HAP-1 (cell line): ENCODE measurements around the gene DRC7.
"Not testable (repeated sequence)": the region's sequence is repeated elsewhere in the genome, so short reads cannot be mapped to it uniquely, and the experiment has no call there.

Experiments used
- DNase-seq, 2 experiments: peaks; one replicate each; pipeline ENCODE4 v3.0.0-alpha.2; 2016 to 2020; ENCODE audit warnings: low spot score in 2 of 2
- H3K27me3 ChIP-seq: fragments of 250-450 bp; sonication (Bioruptor Pico); 2 replicates; pipeline ENCODE4 v1.5.1; 2020; ENCODE audit warnings: low read depth, mild to moderate bottlenecking, moderate library complexity
- H3K36me3 ChIP-seq: fragments of 250-450 bp; sonication (Bioruptor Pico); replicated peaks from 2 replicates; pipeline ENCODE4 v1.5.1; 2020; ENCODE audit warnings: mild to moderate bottlenecking
- H3K4me1 ChIP-seq: fragments of 250-450 bp; sonication (Bioruptor Pico); 2 replicates; pipeline ENCODE4 v1.5.1; 2020; ENCODE audit warnings: mild to moderate bottlenecking
- H3K4me3 ChIP-seq: fragments of 250-450 bp; sonication (Bioruptor Pico); 2 replicates; pipeline ENCODE4 v1.5.1; 2020; ENCODE audit warnings: mild to moderate bottlenecking, moderate library complexity
- H3K9me3 ChIP-seq: fragments of 250-450 bp; sonication (Bioruptor Pico); 2 replicates; pipeline ENCODE4 v1.5.1; 2020; ENCODE audit warnings: mild to moderate bottlenecking, moderate library complexity
- in situ Hi-C: fragments of 300-500 bp; cut with MboI; formaldehyde crosslinking; loops from 3 replicates; pipeline ENCODE4 v1.14.3; 2020; ENCODE audit warnings: low sequenced_read_pairs, inconsistent platforms, mixed read lengths

The DRC7 gene

DNA sequence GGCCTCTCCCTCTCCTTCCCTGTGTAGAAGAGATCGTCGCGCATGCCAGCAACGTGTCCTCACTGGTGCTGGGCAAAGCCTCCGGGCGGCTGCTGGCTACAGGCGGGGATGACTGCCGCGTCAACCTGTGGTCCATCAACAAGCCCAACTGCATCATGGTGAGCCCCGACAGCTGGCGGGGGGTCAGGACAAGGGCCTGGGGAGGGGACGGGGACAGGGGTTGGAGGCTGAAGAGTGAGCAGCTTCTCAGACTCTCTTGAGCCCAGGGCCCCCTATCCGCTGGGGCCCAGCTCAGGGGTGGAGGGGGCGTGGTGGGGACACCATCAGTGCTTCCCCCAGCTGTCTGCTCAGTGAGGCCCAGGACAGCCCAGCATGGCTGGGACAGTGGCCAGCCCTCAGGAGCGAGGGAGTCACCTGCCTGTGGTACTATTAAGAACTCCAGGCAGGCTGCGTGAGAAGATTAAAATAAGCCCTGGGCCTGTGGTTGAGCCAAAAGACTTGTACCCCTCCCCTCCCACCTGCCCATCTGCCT lies 47.1 kb downstream of the DRC7 start:
- Histone ChIP-seq H3K36me3 (peaks cover 25% of the 10 kb centered on the region), H3K9me3 (no peaks in the 10 kb centered on the region), H3K27me3 (no peaks in the 10 kb centered on the region), H3K4me3 (no peak overlapping the region), H3K4me1 (peaks cover 3% of the 10 kb centered on the region)
- no peak for DNase-seq
- in situ Hi-C loops, result no loop called here

DNA sequence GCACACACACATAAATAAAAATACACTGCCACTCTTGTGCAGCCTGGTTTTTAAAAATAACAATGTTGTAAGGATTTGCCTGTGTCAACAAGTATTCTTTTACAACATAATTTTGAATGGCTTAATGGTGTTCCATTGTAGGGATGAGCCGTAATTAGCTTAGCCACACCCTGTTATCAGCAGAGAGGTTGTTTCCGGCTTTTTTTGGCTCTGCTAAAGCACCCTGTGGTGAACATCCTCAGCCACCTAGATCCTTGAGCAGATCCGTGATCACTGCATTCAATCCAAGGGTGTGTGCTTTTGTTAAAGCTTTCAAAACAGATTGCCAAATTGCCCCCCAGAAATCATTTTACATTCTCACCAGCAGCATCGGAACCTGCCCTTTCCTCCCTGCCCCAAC lies 47.9 kb downstream of the DRC7 start:
- no peaks in the 10 kb centered on the region for H3K9me3 ChIP-seq
- peaks cover 17% of the 10 kb centered on the region for H3K36me3 ChIP-seq
- no peak overlapping the region for H3K4me3 ChIP-seq
- H3K4me1 ChIP-seq, result no peaks in the 10 kb centered on the region; the same call in 1 of the 2 replicates
- in situ Hi-C loops, result no loop called here
- no peak for DNase-seq
- H3K27me3 ChIP-seq, result no peaks in the 10 kb centered on the region

DNA sequence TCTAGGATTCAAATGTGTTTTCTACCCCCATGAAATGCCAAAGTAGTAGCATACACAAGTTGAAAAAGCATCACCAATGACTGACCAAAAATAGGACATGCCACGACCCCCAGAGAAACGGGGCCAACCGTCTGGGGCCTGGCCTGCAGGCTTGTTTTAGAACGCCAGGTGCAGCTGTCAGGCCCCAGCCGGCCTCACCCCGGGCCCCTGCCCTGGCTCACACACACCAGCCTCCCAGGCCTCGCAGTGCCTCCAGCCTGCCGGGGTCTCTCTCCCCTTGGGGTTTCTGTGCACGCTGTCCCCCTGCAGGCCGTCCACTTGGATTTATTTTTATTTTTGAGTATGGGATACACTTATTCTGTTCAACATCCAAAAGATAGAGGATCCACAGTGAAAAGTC lies 48.9 kb downstream of the DRC7 start:
- H3K9me3 ChIP-seq, result no peaks in the 10 kb centered on the region
- DNase-seq, result no peak
- peaks cover 8% of the 10 kb centered on the region for H3K36me3 ChIP-seq
- in situ Hi-C loops, result no loop called here
- H3K4me1 ChIP-seq, result no peaks in the 10 kb centered on the region
- H3K27me3 ChIP-seq, result no peaks in the 10 kb centered on the region
- H3K4me3 ChIP-seq, result no peak overlapping the region

- in situ Hi-C loops, result no loop called here
- no peaks in the 10 kb centered on the region for H3K4me1 ChIP-seq
- H3K27me3 ChIP-seq, result no peaks in the 10 kb centered on the region
- no peaks in the 10 kb centered on the region for H3K9me3 ChIP-seq
- H3K36me3 ChIP-seq, result peaks cover 5% of the 10 kb centered on the region
- DNase-seq, result no peak
- H3K4me3 ChIP-seq, result no peak overlapping the region
These were observed 49.5 kb downstream of the DRC7 start for GRCh38 chr16:57743886-57744641.

- no peak overlapping the region for H3K4me3 ChIP-seq
These were observed 50.0 kb downstream of the DRC7 start for GRCh38 chr16:57744642-57744903.

DNA sequence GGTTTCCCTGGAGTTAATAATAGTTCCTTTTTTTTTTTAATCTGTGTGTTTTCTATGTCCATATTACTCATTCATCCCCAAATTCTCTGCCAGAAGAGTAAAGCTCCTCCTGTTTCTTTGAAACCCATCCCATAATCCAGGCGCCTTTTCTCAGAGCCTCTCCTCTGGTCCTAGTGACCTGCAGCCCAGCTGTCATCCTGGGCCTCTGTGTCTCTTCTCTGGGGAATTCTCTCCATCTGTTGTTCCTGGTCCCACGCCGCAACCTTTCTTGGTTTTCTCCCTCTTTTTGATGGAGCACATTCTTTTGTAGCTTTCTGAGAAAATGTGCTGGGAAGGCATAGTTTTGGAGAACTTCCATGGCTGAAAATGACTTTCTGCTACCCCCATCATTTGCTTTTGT lies 51.2 kb downstream of the DRC7 start:
- no peaks in the 10 kb centered on the region for H3K27me3 ChIP-seq
- in situ Hi-C loops, result no loop called here
- no peak for DNase-seq
- no peaks in the 10 kb centered on the region for H3K9me3 ChIP-seq
- H3K4me1 ChIP-seq, result no peaks in the 10 kb centered on the region
- peaks cover 4% of the 10 kb centered on the region for H3K36me3 ChIP-seq
- H3K4me3 ChIP-seq, result no peak overlapping the region

More at GRCh38 chr16:57744642-57744903, 50.0 kb downstream of the DRC7 start:
- Histone ChIP-seq H3K36me3 (peaks cover 4% of the 10 kb centered on the region), H3K9me3 (no peaks in the 10 kb centered on the region), H3K4me1 (no peaks in the 10 kb centered on the region), H3K27me3 (no peaks in the 10 kb centered on the region)
- in situ Hi-C loops, result no loop called here
- DNase-seq, result no peak

DNA sequence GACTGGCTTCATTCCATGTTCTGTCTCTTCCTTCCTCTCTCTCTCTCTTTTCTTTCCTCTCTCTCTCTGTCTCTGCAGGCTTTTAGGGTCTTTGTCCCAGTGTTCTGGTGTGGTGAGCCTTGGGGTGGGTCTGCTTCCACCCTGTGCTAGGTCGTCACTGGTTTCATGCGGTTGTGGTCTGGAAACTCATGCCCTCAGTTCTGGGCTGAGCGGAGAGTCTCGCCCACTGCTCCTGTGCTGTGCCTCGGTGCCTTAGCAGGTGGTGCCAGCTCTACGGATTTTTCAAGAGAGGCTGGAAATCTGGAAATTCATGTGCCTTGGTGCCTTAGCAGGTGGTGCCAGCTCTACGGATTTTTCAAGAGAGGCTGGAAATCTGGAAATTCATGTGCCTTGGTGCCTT lies 51.7 kb downstream of the DRC7 start:
- H3K4me1 ChIP-seq, H3K36me3 ChIP-seq, in situ Hi-C loops, DNase-seq, H3K4me3 ChIP-seq, H3K9me3 ChIP-seq, H3K27me3 ChIP-seq: not testable (repeated sequence)

GRCh38 chr16:57747091-57747490 lies 52.5 kb downstream of the DRC7 start:
- in situ Hi-C loops, result no loop called here
- DNase-seq, result no peak
- no peaks in the 10 kb centered on the region; the same call in none of the 2 replicates for H3K36me3 ChIP-seq
- H3K4me1 ChIP-seq, result no peaks in the 10 kb centered on the region
- H3K4me3 ChIP-seq, result no peak overlapping the region
- no peaks in the 10 kb centered on the region for H3K27me3 ChIP-seq
- no peaks in the 10 kb centered on the region for H3K9me3 ChIP-seq

DNA sequence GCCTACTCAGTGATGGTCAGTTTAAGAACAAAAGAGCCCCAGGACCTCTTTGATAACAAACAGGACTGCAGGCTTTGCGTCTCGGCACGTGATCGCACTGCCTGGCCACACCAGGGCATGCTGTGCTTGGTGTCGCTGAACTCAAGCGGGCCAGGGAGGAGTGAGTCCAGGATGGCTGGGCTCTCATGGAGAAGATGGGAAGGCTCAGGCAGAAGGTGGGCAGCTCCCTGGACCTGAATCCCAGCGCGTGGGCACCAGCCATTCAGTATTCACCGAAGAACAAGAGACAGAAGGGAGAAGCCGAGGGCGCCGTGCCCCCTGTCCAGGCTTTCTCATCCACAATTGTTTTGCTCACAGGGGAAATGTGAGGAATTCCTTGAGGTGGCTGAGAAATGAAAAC lies 52.9 kb downstream of the DRC7 start:
- no peaks in the 10 kb centered on the region for H3K4me1 ChIP-seq
- H3K4me3 ChIP-seq, result no peak overlapping the region
- H3K27me3 ChIP-seq, result no peaks in the 10 kb centered on the region
- no peaks in the 10 kb centered on the region for H3K9me3 ChIP-seq
- H3K36me3 ChIP-seq, result no peaks in the 10 kb centered on the region; the same call in none of the 2 replicates
- in situ Hi-C loops, result no loop called here
- DNase-seq, result no peak

DNA sequence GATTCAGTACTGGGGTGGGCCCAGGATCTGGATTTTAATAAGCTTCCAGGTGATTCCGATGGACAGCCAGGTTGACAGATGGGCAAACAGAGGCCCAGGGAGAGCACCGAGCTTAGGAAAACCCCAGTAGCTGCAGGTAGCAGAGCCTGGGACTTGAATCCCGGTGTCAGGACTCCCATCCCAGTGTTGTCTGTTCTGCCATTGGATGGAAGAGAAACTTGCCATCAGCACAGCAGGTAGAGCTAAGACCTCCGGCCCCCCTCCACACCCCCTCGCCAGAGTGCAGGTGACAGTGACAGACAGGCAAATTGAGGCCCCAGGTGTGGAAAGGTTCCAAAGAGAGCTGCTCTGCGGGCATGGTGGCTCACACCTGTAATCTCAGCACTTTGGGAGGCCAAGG lies 53.4 kb downstream of the DRC7 start:
- Histone ChIP-seq H3K36me3 (no peaks in the 10 kb centered on the region; the same call in none of the 2 replicates), H3K27me3 (no peaks in the 10 kb centered on the region), H3K9me3 (no peaks in the 10 kb centered on the region), H3K4me1 (no peaks in the 10 kb centered on the region), H3K4me3 (no peak overlapping the region)
- DNase-seq, result no peak
- in situ Hi-C loops, result no loop called here

- no peak for DNase-seq
- H3K9me3 ChIP-seq, result no peaks in the 10 kb centered on the region
- no peaks in the 10 kb centered on the region for H3K4me1 ChIP-seq
- peaks cover 3% of the 10 kb centered on the region for H3K36me3 ChIP-seq
- in situ Hi-C loops, result no loop called here
- no peak overlapping the region for H3K4me3 ChIP-seq
- H3K27me3 ChIP-seq, result no peaks in the 10 kb centered on the region
These were observed 54.0 kb downstream of the DRC7 start for GRCh38 chr16:57748596-57748995.

DNA sequence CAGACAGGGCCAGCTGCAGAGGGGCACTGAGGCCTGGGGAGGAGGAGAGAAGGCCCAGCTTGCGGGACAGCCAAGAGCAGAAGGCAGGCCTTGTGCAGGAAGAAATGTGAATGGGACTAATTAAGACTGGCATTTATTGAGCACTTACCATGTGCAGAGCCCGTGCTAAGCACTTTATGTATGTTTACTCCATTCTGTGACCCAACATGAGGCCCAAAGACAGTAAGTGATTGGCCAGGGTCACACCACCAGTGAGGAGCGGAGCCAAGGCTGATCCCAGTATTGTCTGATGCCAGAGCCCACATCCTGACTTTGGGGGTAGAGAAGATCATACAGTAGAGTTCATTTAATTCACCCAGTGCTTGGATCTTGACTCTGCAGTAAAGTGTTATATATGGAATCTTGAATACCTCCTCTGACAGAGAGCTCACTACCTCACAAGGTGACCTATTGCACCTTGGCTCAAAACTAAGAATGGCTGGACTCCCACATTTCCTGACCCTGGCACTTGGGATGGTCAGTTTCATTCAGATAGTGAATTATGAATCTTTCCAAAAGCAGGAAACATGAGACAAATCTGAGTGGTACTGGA lies 54.6 kb downstream of the DRC7 start:
- DNase-seq, result no peak
- H3K4me3 ChIP-seq, result no peak overlapping the region
- in situ Hi-C loops, result no loop called here
- no peaks in the 10 kb centered on the region for H3K27me3 ChIP-seq
- H3K9me3 ChIP-seq, result no peaks in the 10 kb centered on the region
- no peaks in the 10 kb centered on the region for H3K4me1 ChIP-seq
- H3K36me3 ChIP-seq, result peaks cover 3% of the 10 kb centered on the region

DNA sequence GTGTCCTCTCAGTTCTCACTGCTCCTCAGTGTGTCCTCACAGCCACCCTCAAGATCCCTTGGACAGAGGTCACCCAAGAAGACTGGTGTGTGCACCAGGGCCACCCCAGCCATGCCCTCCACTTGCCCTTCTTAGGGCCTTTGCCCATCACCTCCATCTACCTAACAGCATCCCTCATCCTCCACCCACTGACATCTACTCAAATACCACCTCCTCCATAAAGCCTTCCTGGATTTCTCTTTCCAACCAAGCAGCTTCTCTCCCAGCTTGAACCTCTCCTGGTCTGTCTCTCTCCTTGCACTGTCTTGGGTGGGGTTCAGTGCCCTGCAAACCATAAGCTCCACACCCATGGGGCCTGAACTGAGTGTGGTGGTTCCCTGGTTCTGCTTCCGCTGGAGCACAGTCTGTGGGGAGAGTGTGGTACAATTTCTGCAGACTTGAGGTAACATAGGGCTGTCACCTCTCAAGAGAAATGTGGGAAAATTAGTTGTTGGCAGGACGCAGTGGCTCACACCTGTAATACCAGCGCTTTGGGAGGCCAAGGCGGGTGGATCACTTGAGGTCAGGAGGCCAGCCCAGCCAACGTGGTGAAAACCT lies 55.3 kb downstream of the DRC7 start:
- Histone ChIP-seq H3K4me3 (no peak overlapping the region), H3K36me3 (peaks cover 3% of the 10 kb centered on the region), H3K9me3 (no peaks in the 10 kb centered on the region), H3K27me3 (no peaks in the 10 kb centered on the region), H3K4me1 (no peaks in the 10 kb centered on the region)
- no peak for DNase-seq
- in situ Hi-C loops, result no loop called here

DNA sequence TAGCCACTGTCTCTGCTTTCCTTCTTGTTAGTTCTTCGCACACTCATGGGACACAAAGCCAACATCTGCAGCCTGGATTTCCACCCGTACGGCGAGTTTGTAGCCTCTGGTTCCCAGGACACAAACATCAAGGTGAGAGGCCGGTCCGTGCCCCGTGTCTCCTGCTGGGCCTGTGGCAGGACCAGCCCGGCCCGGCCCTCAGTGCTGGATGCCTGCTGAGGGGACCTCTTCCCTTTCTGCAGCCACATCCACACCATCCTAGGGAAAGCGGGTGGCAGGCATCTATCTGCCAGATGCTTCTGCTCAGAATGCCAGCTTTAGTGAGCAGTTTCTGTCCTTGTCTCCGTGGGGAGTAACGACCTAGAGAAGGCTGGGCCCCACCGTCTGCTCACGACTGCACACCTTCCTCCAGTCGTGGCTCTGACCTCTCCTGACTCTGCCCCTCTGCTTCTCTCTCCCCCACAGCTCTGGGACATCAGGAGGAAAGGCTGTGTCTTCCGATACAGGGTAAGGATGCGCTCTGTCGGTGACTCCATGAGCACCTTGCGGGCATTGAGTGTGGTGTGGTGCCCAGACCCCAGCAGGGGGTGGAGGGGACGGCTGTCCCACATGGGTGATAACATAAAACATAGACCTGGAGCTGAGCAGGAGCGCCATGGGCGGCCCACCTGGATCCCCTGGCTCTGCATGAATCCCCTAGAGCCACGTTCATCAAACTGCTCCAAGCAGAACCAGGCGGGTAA lies 56.4 kb downstream of the DRC7 start:
- Histone ChIP-seq H3K4me1 (no peaks in the 10 kb centered on the region), H3K4me3 (no peak overlapping the region), H3K36me3 (peaks cover 3% of the 10 kb centered on the region), H3K27me3 (no peaks in the 10 kb centered on the region), H3K9me3 (no peaks in the 10 kb centered on the region)
- in situ Hi-C loops, result no loop called here
- DNase-seq, result no peak
